22Rv1 (cell line): Measurements from ENCODE around the gene ESYT2.

Experiments used
- CTCF ChIP-seq: fragments of 450-650 bp; IDR thresholded peaks from 2 replicates; pipeline ENCODE4 v1.5.1; 2017; ENCODE audit warnings: mild to moderate bottlenecking
- ZFX ChIP-seq: fragments of 450-650 bp; IDR thresholded peaks from 2 replicates; pipeline ENCODE4 v1.6.1; 2017; ENCODE audit warnings: antibody characterized with exemption, borderline replicate concordance

GRCh38 chr7:158777793-158778192, 51.5 kb downstream of the ESYT2 start:
- TF ChIP-seq CTCF (no peak), ZFX (no peak)
